Transverse colon (tissue), 4 donors: ENCODE measurements around the gene CCL23. TPM values are rescaled to one million over a fixed set of nuclear protein-coding genes. Genes with fewer than 3 reads are reported as not detected.

Experiments used
- DNase-seq: peaks from one replicate; pipeline ENCODE4 v3.0.0-alpha.2; 2019
- H3K27ac ChIP-seq, 4 donors: fragments of 200-600 bp; sonication (generic); 2 replicates each; pipeline ENCODE4 v1.5.1; 2016 to 2018; ENCODE audit warnings: inconsistent platforms in 4 of 4
- H3K27me3 ChIP-seq: fragments of 200-600 bp; sonication (generic); 2 replicates; pipeline ENCODE4 v1.5.1; 2017; ENCODE audit warnings: inconsistent platforms
- H3K36me3 ChIP-seq, 4 donors: fragments of 200-600 bp; sonication (generic); 2 replicates each; pipeline ENCODE4 v1.5.1; 2017 to 2019; ENCODE audit warnings: inconsistent platforms in 4 of 4
- H3K4me1 ChIP-seq, 4 donors: fragments of 200-600 bp; sonication (generic); 2 replicates each; pipeline ENCODE4 v1.5.1; 2017 to 2020; ENCODE audit warnings: inconsistent platforms in 4 of 4
- H3K4me3 ChIP-seq, 4 donors: fragments of 200-600 bp; sonication (generic); 1 replicate in 1 of 4; 2 replicates in 3 of 4; pipeline versions ENCODE4 v1.5.1 to v1.6.1; 2017 to 2019; ENCODE audit warnings: inconsistent platforms in 4 of 4
- H3K9me3 ChIP-seq, 2 donors: fragments of 200-600 bp; sonication (generic); 2 replicates each; pipeline ENCODE4 v1.5.1; 2017 to 2019; ENCODE audit warnings: inconsistent platforms in 2 of 2
- CTCF ChIP-seq, 5 experiments: fragments of 200-600 bp in 3 of 5; fragments of 450-650 bp in 2 of 5; sonication (generic) in 3 of 5; IDR thresholded peaks; 1 replicate in 2 of 5; 2 replicates in 3 of 5; pipeline ENCODE4 v1.5.1; 2016 to 2017; ENCODE audit warnings: antibody characterized with exemption in 5 of 5, inconsistent platforms in 3 of 5, mild to moderate bottlenecking in 2 of 5, moderate library complexity in 1 of 5
- EP300 ChIP-seq: sonication (generic); formaldehyde crosslinking; IDR thresholded peaks from one replicate; pipeline ENCODE4 v1.6.1; 2017; ENCODE audit warnings: antibody characterized with exemption, low read depth
- POLR2A ChIP-seq: fragments of 450-650 bp; IDR thresholded peaks from one replicate; pipeline ENCODE4 v1.6.1; 2016; ENCODE audit warnings: antibody characterized with exemption, mild to moderate bottlenecking, moderate library complexity
- POLR2AphosphoS5 ChIP-seq, 3 donors: sonication (generic); formaldehyde crosslinking; IDR thresholded peaks; one replicate each; pipeline ENCODE4 v1.6.1; 2016; ENCODE audit warnings: antibody characterized with exemption in 3 of 3
- WGBS, 2 donors: methylation state at CpG; one replicate each; pipeline ENCODE4 v1.1.5; 2018; ENCODE audit warnings: low coverage in 1 of 2; 5-methylcytosine and 5-hydroxymethylcytosine counted together
- in situ Hi-C, 4 donors: fragments of 200-750 bp; cut with MboI; loops; one replicate each; pipeline versions ENCODE4 v1.15.0 to v1.15.1; 2017; ENCODE audit warnings: low sequenced_read_pairs in 3 of 4, low pct_ligation_motif_present in 1 of 4, low pct_unique_long_range_greater_than_20kb in 1 of 4
- intact Hi-C: fragments of 100-400 bp; cut with DNase I; formaldehyde crosslinking; loops from one replicate; pipeline ENCODE4 v1.15.1; 2023; ENCODE audit warnings: low total_unique reads
- total RNA-seq, 4 donors: library from RNA; depleted of rRNA; stranded (reverse); fragments of >200 nt; gene quantifications; one replicate each; pipeline ENCODE4 v1.1.0, GENCODE V29; 2016

Gene CCL23
- total RNA-seq, 4 donors from 2014 or later: 9.1 TPM; not detected in 3

- 88% methylated on average over 1 of the region's 1 CpG; no CpG with 5 or more reads in 1 of the 2 donors for WGBS, 2 donors
- in situ Hi-C loops (loop anchor here in 3 of 4 donors (5.0 to 25.0 kb wide), 3 partner anchors 170 to 515 kb away; partner anchors contain the start of gene ZNHIT3 (in 2 of the 3)), intact Hi-C loops (loop anchor here (5.0 kb wide), 1 partner anchor 510 kb away; no protein-coding TSS in a partner anchor)
- no peak for DNase-seq
- Histone ChIP-seq H3K27me3 (no peaks in the 10 kb centered on the region), H3K9me3 (no peaks in the 10 kb centered on the region), H3K27ac (no peak overlapping the region), H3K36me3 (no peaks in the 10 kb centered on the region), H3K4me3 (no peak overlapping the region), H3K4me1 (peaks cover 2 to 26% (median 18%) of the 10 kb centered on the region in 4 donors)
- TF ChIP-seq CTCF (IDR thresholded peaks at IDR 0.05): no peak
- TF ChIP-seq POLR2A: no peak
- TF ChIP-seq POLR2AphosphoS5 (IDR thresholded peaks at IDR 0.05): no peak
- TF ChIP-seq EP300: no peak
Measured at GRCh38 chr17:35972066-35972465, 45.7 kb downstream of the CCL23 start.

DNA sequence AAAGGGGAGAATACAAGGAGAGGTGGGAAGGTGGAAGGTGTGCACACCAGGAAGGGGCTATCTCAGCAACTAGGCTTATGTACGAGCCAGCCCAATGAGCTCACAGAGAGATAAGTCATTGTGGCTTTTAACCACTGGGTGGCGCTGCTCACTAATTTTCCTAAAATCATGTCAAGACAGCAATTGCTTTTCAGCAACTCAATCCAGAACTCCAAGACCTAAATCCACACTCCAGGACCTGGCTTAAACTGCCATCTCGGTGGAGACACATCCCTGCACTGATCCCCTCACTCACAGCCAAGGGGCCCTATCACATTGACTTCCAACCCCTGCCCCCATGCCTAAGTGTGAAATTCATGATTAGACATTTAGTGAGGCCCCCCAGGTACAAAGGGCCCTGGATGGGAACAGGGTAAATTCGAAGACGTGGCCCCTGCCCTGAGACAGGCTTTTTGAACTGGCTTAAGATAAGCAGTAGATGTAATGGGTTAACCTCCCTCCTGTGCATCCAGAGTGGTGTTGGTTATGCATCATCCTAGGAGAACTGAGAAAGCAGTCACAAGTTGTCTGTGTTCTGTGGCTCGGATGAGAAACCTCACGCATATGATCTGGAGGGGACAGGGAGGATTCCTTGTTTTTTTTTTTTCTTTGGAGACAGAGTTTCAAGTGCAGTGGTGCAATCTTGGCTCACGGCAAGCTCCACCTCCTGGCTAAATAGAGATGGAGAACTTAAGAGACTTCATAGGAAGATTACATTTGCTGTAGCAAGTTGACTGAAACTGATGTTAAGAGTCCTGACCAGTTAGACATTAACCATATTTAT lies 48.0 kb downstream of the CCL23 start:
- H3K9me3 ChIP-seq: no peaks in the 10 kb centered on the region
- WGBS, 2 donors: 14 to 24% methylated on average over 3 to 8 of the region's 8 CpGs
- in situ Hi-C loops: loop anchor here (5.0 to 25.0 kb wide), 4 partner anchors 173 to 518 kb away; partner anchors contain the start of gene ZNHIT3 (in 2 of the 4)
- no peaks in the 10 kb centered on the region for H3K27me3 ChIP-seq
- intact Hi-C loops: loop anchor here (5.0 kb wide), 1 partner anchor 513 kb away; no protein-coding TSS in a partner anchor
- H3K4me3 ChIP-seq: no peak overlapping the region
- TF ChIP-seq POLR2A (no peak), EP300 (no peak), CTCF (IDR thresholded peaks at IDR 0.05) (peak; percentile 71 to 90 (median 81)), POLR2AphosphoS5 (IDR thresholded peaks at IDR 0.05) (no peak)
- peak overlapping the region in 1 of 4 donors; percentile 44 for H3K27ac ChIP-seq
- H3K4me1 ChIP-seq: peaks cover 0 to 22% (median 16%) of the 10 kb centered on the region in 4 donors
- DNase-seq: peak; percentile 87
- no peaks in the 10 kb centered on the region for H3K36me3 ChIP-seq

DNA sequence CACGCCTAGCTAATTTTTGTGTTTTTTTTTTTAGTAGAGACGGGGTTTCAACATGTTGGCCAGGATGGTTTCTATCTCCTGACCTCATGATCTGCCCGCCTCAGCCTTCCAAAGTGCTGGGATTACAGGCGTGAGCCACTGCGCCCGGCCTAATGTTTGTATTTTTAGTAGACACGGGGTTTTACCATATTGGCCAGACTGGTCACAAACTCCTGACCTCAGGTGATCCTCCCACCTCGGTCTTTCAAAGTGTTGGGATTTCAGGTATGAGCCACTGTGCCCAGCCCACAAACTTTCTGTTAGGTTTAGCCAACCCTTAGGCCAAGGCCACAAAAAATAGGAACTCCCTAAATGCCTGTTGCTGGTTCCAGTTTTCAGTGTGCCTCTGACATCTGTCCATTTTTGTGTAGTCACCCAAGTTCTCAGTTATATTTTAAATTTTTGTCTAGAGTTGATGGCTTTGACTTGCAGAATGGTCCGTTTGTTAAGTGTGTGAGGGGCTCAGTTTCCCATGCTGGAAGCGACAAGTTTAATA lies 49.2 kb downstream of the CCL23 start:
- H3K27ac ChIP-seq: no peak overlapping the region
- in situ Hi-C loops: loop anchor here in 3 of 4 donors (5.0 to 25.0 kb wide), 2 partner anchors 179 to 519 kb away; partner anchors contain the start of gene ZNHIT3 (in 2 of the 3)
- H3K4me1 ChIP-seq: peaks cover 0 to 17% (median 11%) of the 10 kb centered on the region in 4 donors
- intact Hi-C loops: no loop called here
- no peaks in the 10 kb centered on the region for H3K9me3 ChIP-seq
- DNase-seq: no peak
- no peaks in the 10 kb centered on the region for H3K27me3 ChIP-seq
- TF ChIP-seq EP300: no peak
- no peak for TF ChIP-seq CTCF (IDR thresholded peaks at IDR 0.05)
- TF ChIP-seq POLR2AphosphoS5 (IDR thresholded peaks at IDR 0.05): no peak
- no peak for TF ChIP-seq POLR2A
- no peaks in the 10 kb centered on the region for H3K36me3 ChIP-seq
- 75 to 82% methylated on average over 2 to 10 of the region's 10 CpGs for WGBS, 2 donors
- H3K4me3 ChIP-seq: no peak overlapping the region

DNA sequence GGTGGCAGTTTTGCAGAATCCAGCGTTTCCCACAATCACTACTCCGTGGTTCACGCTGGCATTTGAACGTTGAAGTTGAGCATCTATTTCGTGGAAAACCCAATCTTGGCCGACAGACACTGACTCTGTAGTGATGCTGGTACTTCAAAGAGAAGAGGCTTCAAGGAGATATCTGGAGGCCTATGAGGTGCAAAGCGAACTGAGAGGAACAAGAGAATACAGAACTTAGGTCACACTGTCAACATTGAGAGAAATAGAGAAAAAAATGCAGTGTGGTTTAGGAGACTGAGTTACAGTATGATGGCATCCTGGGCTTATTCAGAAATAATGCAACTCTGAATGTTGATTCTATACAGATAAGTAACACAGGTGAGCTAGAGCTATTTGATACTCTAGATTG lies 52.5 kb downstream of the CCL23 start:
- no peak for DNase-seq
- no peak for TF ChIP-seq EP300
- Histone ChIP-seq H3K27me3 (peaks cover 6% of the 10 kb centered on the region), H3K27ac (no peak overlapping the region), H3K4me3 (no peak overlapping the region), H3K36me3 (no peaks in the 10 kb centered on the region), H3K4me1 (peaks cover 0 to 6% (median 5%) of the 10 kb centered on the region in 4 donors), H3K9me3 (no peaks in the 10 kb centered on the region)
- WGBS, 2 donors: 85 to 100% methylated on average over 1 to 7 of the region's 7 CpGs
- intact Hi-C loops (no loop called here), in situ Hi-C loops (loop anchor here in 3 of 4 donors (5.0 to 25.0 kb wide), 2 partner anchors 182 to 522 kb away; partner anchors contain the start of gene ZNHIT3 (in 2 of the 3))
